ENCODE results near the gene ARSH. TPM values are rescaled to one million over a fixed set of nuclear protein-coding genes. Genes with fewer than 3 reads are reported as not detected.

Gene ARSH
- total and polyA plus RNA-seq, 9 of the 15 experiments (the other 6 are each of a cell fraction or from before 2014, with no cell fraction given), result not detected

- no TSS peak for BruUV-seq (replicated peaks)
- POLR2A ChIA-PET, result interaction anchor here (0.5 kb wide), 1 partner anchor 82 kb away, joined by 3 read pairs; no protein-coding TSS in a partner anchor
- intact Hi-C loops (cut with micrococcal nuclease), result no loop called here
- CTCF ChIA-PET (ENCODE audit: low intra/inter-chr PET ratio), result no interaction called here
- no peak overlapping the region for H3K4me3 ChIP-seq
- H3K4me2 ChIP-seq (ENCODE audit: insufficient read depth, low read length), result no peak overlapping the region
- H2AFZ ChIP-seq (ENCODE audit: low read depth, low read length), result no peak overlapping the region
- H3K36me3 ChIP-seq (ENCODE audit: control insufficient read depth, insufficient read depth, low read length), result no peaks in the 10 kb centered on the region
- no peaks in the 10 kb centered on the region for H4K20me1 ChIP-seq (replicated peaks; ENCODE audit: control insufficient read depth, insufficient read depth, low read length)
- no peak for FAIRE-seq
- in situ Hi-C loops (cut with MboI), result no loop called here
- ATAC-seq, result no peak
- H3K27me3 ChIP-seq (ENCODE audit: control insufficient read depth in 2 of 2, insufficient read depth in 2 of 2, low read length in 2 of 2), result peaks cover 6 to 23% of the 10 kb centered on the region in 2 experiments; a peak in 3 of 5 replicates
- H3K9ac ChIP-seq (ENCODE audit: insufficient read depth in 1 of 2, low read depth in 2 of 2, low read length in 2 of 2), result no peak overlapping the region
- WGBS (ENCODE audit: insufficient coverage, low coverage, missing lambda C conversion rate), result 5% methylated on average over 6 of the region's 6 CpGs
- DNase-seq (ENCODE audit: extremely low read depth in 1 of 4, low spot score in 3 of 4), result no peak
- H3K9me3 ChIP-seq (replicated peaks; ENCODE audit: control insufficient read depth, insufficient read depth, low read depth, low read length), result no peaks in the 10 kb centered on the region; the same call in 1 of the 2 replicates
- no peak overlapping the region for H3K27ac ChIP-seq (ENCODE audit: extremely low read depth, low read depth, low read length)
- H3K9me1 ChIP-seq (ENCODE audit: control insufficient read depth, insufficient read depth, low read length), result no peaks in the 10 kb centered on the region
- H3K79me2 ChIP-seq (ENCODE audit: control insufficient read depth, insufficient read depth, low read length), result no peaks in the 10 kb centered on the region
- no peaks in the 10 kb centered on the region; a peak in 1 of 5 replicates for H3K4me1 ChIP-seq (replicated peaks in 1 of 2; ENCODE audit: control insufficient read depth in 2 of 2, insufficient read depth in 2 of 2, low read length in 2 of 2)
- TF ChIP-seq MYBL2 (IDR thresholded peaks at IDR 0.05; ENCODE audit: low read depth) (no peak), MYBL2 (CRISPR knock-in tag; IDR thresholded peaks at IDR 0.05; ENCODE audit: borderline replicate concordance) (no peak), E2F5 (CRISPR knock-in tag; IDR thresholded peaks at IDR 0.05) (no peak), SIRT6 (IDR thresholded peaks at IDR 0.05; ENCODE audit: low read depth, low read length) (no peak), SIN3B (IDR thresholded peaks at IDR 0.05; ENCODE audit: low read depth) (no peak), CREB3 (tag; conservative IDR thresholded peaks at IDR 0.05; ENCODE audit: low read depth) (no peak), ZNF24 (IDR thresholded peaks at IDR 0.05) (no peak), TAF7 (tag; IDR thresholded peaks at IDR 0.05) (no peak), ZNF398 (CRISPR knock-in tag; IDR thresholded peaks at IDR 0.05) (no peak), CBFA2T2 (conservative IDR thresholded peaks at IDR 0.05) (no peak), ZNF407 (IDR thresholded peaks at IDR 0.05; ENCODE audit: low read depth) (no peak), MED1 (CRISPR knock-in tag; IDR thresholded peaks at IDR 0.05; ENCODE audit: borderline replicate concordance) (no peak)
These were observed 34.0 kb upstream of the ARSH start for GRCh38 chrX:2972391-2972790.

Data from K562 (cell line).